ENCODE results near the gene NOLC1. TPM values are rescaled to one million over a fixed set of nuclear protein-coding genes. Genes with fewer than 3 reads are reported as not detected.

Gene NOLC1
- total RNA-seq (2021) (125 to 165 TPM (median 129 TPM) in 3 replicates), Bru-seq, nascent RNA (percentile 96 among the genes with signal in this experiment)
- long read RNA-seq, experiment 1, transcript NOLC1-202 (13 exons, 3,967 nt): minor isoform, 100 of 1,286 reads
- long read RNA-seq, experiment 1, transcript NOLC1-207 (13 exons, 2,441 nt): major isoform, 504 of 1,286 reads
- long read RNA-seq, experiment 1, transcript NOLC1-209 (13 exons, 3,932 nt): minor isoform, 397 of 1,286 reads
- long read RNA-seq, experiment 1, partial matches to known transcripts: 114 of 1,286 reads
- long read RNA-seq, experiment 1, other reads (novel, unspliced or antisense): 168 of 1,286 reads
- long read RNA-seq, experiment 2, transcript NOLC1-207 (13 exons, 2,441 nt): major isoform, 35 of 214 reads
- long read RNA-seq, experiment 2, transcript NOLC1-202 (13 exons, 3,967 nt): minor isoform, 8 of 214 reads
- long read RNA-seq, experiment 2, transcript NOLC1-209 (13 exons, 3,932 nt): minor isoform, 32 of 214 reads
- long read RNA-seq, experiment 2, partial matches to known transcripts: 77 of 214 reads
- long read RNA-seq, experiment 2, other reads (novel, unspliced or antisense): 62 of 214 reads
- long read RNA-seq, experiment 3, transcript NOLC1-207 (13 exons, 2,441 nt): major isoform, 63 of 260 reads
- long read RNA-seq, experiment 3, transcript NOLC1-209 (13 exons, 3,932 nt): minor isoform, 59 of 260 reads
- long read RNA-seq, experiment 3, transcript NOLC1-202 (13 exons, 3,967 nt): minor isoform, 12 of 260 reads
- long read RNA-seq, experiment 3, partial matches to known transcripts: 92 of 260 reads
- long read RNA-seq, experiment 3, other reads (novel, unspliced or antisense): 33 of 260 reads

DNA sequence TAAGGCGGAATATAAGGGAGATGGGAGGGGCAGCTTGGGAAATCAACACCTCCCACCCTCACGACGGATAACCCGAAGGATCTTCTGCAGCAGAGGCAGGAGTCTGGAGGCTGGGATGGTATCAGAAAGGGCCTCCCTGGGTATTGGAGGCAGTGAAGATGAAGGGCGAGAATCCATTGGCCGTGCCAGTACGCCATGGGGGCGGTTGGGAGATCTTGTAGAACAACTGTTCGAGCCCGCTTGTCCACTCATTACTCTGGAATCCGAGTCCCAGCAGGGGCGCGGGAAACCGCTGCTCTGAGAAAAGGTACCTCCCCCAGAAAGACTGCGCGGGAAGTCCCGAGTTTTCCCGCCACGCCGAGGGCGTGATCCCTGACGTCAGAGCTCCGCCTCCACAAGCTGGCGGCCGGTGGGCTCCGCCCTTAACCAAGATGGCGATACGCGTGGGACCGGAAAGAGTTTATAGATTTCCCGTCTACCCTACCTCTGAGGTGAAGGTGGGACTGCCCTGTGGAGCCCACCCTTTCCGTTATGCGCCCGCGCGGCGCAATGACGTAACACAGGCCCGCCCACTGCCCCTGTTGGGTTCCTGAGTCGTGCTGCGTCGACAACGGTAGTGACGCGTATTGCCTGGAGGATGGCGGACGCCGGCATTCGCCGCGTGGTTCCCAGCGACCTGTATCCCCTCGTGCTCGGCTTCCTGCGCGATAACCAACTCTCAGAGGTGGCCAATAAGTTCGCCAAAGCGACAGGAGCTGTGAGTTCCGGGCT lies at the start of gene NOLC1:
TSS of gene NOLC1 (plus strand) at position 616 of the 771 bp plus-strand sequence. CDS start at position 638, 22 bp downstream.
- DNase-seq (ENCODE audit: low spot score): peak; percentile 100
- Mint-ChIP-seq H3K9me3 (no peaks in the 10 kb centered on the region), H3K27me3 (ENCODE audit: low read depth) (no peaks in the 10 kb centered on the region), H3K27ac (peak within 1 kb of the TSS; percentile 99), H3K4me3 (peak within 1 kb of the TSS; percentile 98), H3K36me3 (peaks cover 68% of the 10 kb centered on the region), H3K4me1 (peaks cover 24% of the 10 kb centered on the region)
- ChIA-PET CTCF (interaction anchor here (0.9 to 3.6 kb wide), 11 partner anchors 13 to 311 kb away, joined by 3 to 18 read pairs (median 4); partner anchors contain the start of gene PPRC1), POLR2A (interaction anchor here (0.6 to 1.5 kb wide), 8 partner anchors 12 to 96 kb away, joined by 3 to 9 read pairs (median 4); partner anchors contain the start of gene ARMH3)
- peak; percentile 95 for ATAC-seq
- TF ChIP-seq, protein P1, sequence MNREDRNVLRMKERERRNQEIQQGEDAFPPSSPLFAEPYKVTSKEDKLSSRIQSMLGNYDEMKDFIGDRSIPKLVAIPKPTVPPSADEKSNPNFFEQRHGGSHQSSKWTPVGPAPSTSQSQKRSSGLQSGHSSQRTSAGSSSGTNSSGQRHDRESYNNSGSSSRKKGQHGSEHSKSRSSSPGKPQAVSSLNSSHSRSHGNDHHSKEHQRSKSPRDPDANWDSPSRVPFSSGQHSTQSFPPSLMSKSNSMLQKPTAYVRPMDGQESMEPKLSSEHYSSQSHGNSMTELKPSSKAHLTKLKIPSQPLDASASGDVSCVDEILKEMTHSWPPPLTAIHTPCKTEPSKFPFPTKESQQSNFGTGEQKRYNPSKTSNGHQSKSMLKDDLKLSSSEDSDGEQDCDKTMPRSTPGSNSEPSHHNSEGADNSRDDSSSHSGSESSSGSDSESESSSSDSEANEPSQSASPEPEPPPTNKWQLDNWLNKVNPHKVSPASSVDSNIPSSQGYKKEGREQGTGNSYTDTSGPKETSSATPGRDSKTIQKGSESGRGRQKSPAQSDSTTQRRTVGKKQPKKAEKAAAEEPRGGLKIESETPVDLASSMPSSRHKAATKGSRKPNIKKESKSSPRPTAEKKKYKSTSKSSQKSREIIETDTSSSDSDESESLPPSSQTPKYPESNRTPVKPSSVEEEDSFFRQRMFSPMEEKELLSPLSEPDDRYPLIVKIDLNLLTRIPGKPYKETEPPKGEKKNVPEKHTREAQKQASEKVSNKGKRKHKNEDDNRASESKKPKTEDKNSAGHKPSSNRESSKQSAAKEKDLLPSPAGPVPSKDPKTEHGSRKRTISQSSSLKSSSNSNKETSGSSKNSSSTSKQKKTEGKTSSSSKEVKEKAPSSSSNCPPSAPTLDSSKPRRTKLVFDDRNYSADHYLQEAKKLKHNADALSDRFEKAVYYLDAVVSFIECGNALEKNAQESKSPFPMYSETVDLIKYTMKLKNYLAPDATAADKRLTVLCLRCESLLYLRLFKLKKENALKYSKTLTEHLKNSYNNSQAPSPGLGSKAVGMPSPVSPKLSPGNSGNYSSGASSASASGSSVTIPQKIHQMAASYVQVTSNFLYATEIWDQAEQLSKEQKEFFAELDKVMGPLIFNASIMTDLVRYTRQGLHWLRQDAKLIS (CRISPR knock-in tag; IDR thresholded peaks at IDR 0.05; ENCODE audit: borderline replicate concordance): peak; percentile 86; the same call in 1 of the 2 replicates
- TF ChIP-seq ZNF138 (CRISPR knock-in tag; conservative IDR thresholded peaks at IDR 0.05): no peak
- 0 out of 2 replicates have a peak, but pooled peaks have one; percentile 21 for TF ChIP-seq ATF1 (CRISPR knock-in tag; IDR thresholded peaks at IDR 0.05)
- TF ChIP-seq, protein P2, sequence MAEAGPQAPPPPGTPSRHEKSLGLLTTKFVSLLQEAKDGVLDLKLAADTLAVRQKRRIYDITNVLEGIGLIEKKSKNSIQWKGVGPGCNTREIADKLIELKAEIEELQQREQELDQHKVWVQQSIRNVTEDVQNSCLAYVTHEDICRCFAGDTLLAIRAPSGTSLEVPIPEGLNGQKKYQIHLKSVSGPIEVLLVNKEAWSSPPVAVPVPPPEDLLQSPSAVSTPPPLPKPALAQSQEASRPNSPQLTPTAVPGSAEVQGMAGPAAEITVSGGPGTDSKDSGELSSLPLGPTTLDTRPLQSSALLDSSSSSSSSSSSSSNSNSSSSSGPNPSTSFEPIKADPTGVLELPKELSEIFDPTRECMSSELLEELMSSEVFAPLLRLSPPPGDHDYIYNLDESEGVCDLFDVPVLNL (CRISPR knock-in tag; IDR thresholded peaks at IDR 0.05; ENCODE audit: borderline replicate concordance, low read depth): peak; percentile 99
- TF ChIP-seq, protein P3, sequence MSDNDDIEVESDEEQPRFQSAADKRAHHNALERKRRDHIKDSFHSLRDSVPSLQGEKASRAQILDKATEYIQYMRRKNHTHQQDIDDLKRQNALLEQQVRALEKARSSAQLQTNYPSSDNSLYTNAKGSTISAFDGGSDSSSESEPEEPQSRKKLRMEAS (CRISPR knock-in tag; IDR thresholded peaks at IDR 0.05): peak; percentile 97
- TF ChIP-seq ETV6 (CRISPR knock-in tag; IDR thresholded peaks at IDR 0.05): peak; percentile 91; the same call in 1 of the 2 replicates
- no peak for TF ChIP-seq JAZF1 (CRISPR knock-in tag; IDR thresholded peaks at IDR 0.05)
- TF ChIP-seq ESRRA (CRISPR knock-in tag; IDR thresholded peaks at IDR 0.05; ENCODE audit: borderline replicate concordance): no peak; the same call in 1 of the 2 replicates
- TF ChIP-seq, protein P4, sequence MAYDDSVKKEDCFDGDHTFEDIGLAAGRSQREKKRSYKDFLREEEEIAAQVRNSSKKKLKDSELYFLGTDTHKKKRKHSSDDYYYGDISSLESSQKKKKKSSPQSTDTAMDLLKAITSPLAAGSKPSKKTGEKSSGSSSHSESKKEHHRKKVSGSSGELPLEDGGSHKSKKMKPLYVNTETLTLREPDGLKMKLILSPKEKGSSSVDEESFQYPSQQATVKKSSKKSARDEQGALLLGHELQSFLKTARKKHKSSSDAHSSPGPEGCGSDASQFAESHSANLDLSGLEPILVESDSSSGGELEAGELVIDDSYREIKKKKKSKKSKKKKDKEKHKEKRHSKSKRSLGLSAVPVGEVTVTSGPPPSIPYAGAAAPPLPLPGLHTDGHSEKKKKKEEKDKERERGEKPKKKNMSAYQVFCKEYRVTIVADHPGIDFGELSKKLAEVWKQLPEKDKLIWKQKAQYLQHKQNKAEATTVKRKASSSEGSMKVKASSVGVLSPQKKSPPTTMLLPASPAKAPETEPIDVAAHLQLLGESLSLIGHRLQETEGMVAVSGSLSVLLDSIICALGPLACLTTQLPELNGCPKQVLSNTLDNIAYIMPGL (CRISPR knock-in tag; IDR thresholded peaks at IDR 0.05): peak; percentile 60; the same call in 1 of the 2 replicates
- TF ChIP-seq ZNF232 (CRISPR knock-in tag; IDR thresholded peaks at IDR 0.05): peak; percentile 94
- TF ChIP-seq JUN (CRISPR knock-in tag; IDR thresholded peaks at IDR 0.05): no peak
- TF ChIP-seq KAT7 (CRISPR knock-in tag; IDR thresholded peaks at IDR 0.05; ENCODE audit: borderline replicate concordance): no peak
- TF ChIP-seq, protein P5, sequence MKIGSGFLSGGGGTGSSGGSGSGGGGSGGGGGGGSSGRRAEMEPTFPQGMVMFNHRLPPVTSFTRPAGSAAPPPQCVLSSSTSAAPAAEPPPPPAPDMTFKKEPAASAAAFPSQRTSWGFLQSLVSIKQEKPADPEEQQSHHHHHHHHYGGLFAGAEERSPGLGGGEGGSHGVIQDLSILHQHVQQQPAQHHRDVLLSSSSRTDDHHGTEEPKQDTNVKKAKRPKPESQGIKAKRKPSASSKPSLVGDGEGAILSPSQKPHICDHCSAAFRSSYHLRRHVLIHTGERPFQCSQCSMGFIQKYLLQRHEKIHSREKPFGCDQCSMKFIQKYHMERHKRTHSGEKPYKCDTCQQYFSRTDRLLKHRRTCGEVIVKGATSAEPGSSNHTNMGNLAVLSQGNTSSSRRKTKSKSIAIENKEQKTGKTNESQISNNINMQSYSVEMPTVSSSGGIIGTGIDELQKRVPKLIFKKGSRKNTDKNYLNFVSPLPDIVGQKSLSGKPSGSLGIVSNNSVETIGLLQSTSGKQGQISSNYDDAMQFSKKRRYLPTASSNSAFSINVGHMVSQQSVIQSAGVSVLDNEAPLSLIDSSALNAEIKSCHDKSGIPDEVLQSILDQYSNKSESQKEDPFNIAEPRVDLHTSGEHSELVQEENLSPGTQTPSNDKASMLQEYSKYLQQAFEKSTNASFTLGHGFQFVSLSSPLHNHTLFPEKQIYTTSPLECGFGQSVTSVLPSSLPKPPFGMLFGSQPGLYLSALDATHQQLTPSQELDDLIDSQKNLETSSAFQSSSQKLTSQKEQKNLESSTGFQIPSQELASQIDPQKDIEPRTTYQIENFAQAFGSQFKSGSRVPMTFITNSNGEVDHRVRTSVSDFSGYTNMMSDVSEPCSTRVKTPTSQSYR (CRISPR knock-in tag; IDR thresholded peaks at IDR 0.05): 0 out of 2 replicates have a peak, but pooled peaks have one; percentile 82
- TF ChIP-seq, protein P6, sequence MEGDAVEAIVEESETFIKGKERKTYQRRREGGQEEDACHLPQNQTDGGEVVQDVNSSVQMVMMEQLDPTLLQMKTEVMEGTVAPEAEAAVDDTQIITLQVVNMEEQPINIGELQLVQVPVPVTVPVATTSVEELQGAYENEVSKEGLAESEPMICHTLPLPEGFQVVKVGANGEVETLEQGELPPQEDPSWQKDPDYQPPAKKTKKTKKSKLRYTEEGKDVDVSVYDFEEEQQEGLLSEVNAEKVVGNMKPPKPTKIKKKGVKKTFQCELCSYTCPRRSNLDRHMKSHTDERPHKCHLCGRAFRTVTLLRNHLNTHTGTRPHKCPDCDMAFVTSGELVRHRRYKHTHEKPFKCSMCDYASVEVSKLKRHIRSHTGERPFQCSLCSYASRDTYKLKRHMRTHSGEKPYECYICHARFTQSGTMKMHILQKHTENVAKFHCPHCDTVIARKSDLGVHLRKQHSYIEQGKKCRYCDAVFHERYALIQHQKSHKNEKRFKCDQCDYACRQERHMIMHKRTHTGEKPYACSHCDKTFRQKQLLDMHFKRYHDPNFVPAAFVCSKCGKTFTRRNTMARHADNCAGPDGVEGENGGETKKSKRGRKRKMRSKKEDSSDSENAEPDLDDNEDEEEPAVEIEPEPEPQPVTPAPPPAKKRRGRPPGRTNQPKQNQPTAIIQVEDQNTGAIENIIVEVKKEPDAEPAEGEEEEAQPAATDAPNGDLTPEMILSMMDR (IDR thresholded peaks at IDR 0.05): no peak
- TF ChIP-seq, protein P7, sequence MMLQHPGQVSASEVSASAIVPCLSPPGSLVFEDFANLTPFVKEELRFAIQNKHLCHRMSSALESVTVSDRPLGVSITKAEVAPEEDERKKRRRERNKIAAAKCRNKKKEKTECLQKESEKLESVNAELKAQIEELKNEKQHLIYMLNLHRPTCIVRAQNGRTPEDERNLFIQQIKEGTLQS (CRISPR knock-in tag; conservative IDR thresholded peaks at IDR 0.05): peak; percentile 85
- TF ChIP-seq CREB1 (CRISPR knock-in tag; IDR thresholded peaks at IDR 0.05): 0 out of 2 replicates have a peak, but pooled peaks have one; percentile 81
- TF ChIP-seq, protein P8, sequence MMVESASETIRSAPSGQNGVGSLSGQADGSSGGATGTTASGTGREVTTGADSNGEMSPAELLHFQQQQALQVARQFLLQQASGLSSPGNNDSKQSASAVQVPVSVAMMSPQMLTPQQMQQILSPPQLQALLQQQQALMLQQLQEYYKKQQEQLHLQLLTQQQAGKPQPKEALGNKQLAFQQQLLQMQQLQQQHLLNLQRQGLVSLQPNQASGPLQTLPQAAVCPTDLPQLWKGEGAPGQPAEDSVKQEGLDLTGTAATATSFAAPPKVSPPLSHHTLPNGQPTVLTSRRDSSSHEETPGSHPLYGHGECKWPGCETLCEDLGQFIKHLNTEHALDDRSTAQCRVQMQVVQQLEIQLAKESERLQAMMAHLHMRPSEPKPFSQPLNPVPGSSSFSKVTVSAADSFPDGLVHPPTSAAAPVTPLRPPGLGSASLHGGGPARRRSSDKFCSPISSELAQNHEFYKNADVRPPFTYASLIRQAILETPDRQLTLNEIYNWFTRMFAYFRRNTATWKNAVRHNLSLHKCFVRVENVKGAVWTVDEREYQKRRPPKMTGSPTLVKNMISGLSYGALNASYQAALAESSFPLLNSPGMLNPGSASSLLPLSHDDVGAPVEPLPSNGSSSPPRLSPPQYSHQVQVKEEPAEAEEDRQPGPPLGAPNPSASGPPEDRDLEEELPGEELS (CRISPR knock-in tag; IDR thresholded peaks at IDR 0.05): peak; percentile 85; the same call in 1 of the 2 replicates
